Lower leg skin (tissue), 3 donors: Measurements from ENCODE around the gene TBCD.

Source experiments
- POLR2A ChIP-seq, 2 donors: fragments of 450-650 bp; IDR thresholded peaks; one replicate each; pipeline ENCODE4 v1.6.1; 2016 to 2017; ENCODE audit warnings: antibody characterized with exemption in 2 of 2, mild to moderate bottlenecking in 1 of 2, moderate library complexity in 1 of 2
- TF ChIP-seq, protein P1 (sequence below), 3 donors: fragments of 450-650 bp; IDR thresholded peaks; one replicate each; pipeline ENCODE4 v1.5.1; 2016; ENCODE audit warnings: antibody characterized with exemption in 3 of 3, mild to moderate bottlenecking in 3 of 3, moderate library complexity in 2 of 3

GRCh38 chr17:82808921-82809905, 57.3 kb downstream of the TBCD start:
- TF ChIP-seq, protein P1, sequence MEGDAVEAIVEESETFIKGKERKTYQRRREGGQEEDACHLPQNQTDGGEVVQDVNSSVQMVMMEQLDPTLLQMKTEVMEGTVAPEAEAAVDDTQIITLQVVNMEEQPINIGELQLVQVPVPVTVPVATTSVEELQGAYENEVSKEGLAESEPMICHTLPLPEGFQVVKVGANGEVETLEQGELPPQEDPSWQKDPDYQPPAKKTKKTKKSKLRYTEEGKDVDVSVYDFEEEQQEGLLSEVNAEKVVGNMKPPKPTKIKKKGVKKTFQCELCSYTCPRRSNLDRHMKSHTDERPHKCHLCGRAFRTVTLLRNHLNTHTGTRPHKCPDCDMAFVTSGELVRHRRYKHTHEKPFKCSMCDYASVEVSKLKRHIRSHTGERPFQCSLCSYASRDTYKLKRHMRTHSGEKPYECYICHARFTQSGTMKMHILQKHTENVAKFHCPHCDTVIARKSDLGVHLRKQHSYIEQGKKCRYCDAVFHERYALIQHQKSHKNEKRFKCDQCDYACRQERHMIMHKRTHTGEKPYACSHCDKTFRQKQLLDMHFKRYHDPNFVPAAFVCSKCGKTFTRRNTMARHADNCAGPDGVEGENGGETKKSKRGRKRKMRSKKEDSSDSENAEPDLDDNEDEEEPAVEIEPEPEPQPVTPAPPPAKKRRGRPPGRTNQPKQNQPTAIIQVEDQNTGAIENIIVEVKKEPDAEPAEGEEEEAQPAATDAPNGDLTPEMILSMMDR (IDR thresholded peaks at IDR 0.05), result no peak
- no peak for TF ChIP-seq POLR2A (IDR thresholded peaks at IDR 0.05)
